Breast epithelium (tissue), 4 donors: ENCODE measurements around the gene DPYD. TPM values are rescaled to one million over a fixed set of nuclear protein-coding genes. Genes with fewer than 3 reads are reported as not detected.

Source experiments
- DNase-seq, 2 donors: peaks; one replicate each; pipeline ENCODE4 v3.0.0-alpha.2; 2019; ENCODE audit warnings: low spot score in 2 of 2
- H3K27ac ChIP-seq, 2 donors: fragments of 200-600 bp; sonication (generic) in 1 of 2; one replicate each; pipeline ENCODE4 v1.5.1; 2016 to 2019; ENCODE audit warnings: mild to moderate bottlenecking in 1 of 2
- H3K27me3 ChIP-seq, 2 donors: fragments of 200-600 bp; sonication (generic) in 1 of 2; one replicate each; pipeline versions ENCODE4 v1.5.1 to v1.6.0; 2017 to 2019; ENCODE audit warnings: control low read depth in 1 of 2, mild to moderate bottlenecking in 1 of 2
- H3K36me3 ChIP-seq: fragments of 200-600 bp; one replicate; pipeline ENCODE4 v1.5.1; 2019
- H3K4me1 ChIP-seq, 2 donors: fragments of 200-600 bp; sonication (generic); one replicate each; pipeline ENCODE4 v1.5.1; 2016 to 2019; ENCODE audit warnings: control low read depth in 1 of 2
- H3K4me3 ChIP-seq, 3 donors: fragments of 200-600 bp; sonication (generic); 1 replicate in 2 of 3; 2 replicates in 1 of 3; pipeline ENCODE4 v1.5.1; 2016 to 2019; ENCODE audit warnings: mild to moderate bottlenecking in 3 of 3, moderate library complexity in 2 of 3
- H3K9me3 ChIP-seq, 2 donors: fragments of 200-600 bp; sonication (generic) in 1 of 2; one replicate each; pipeline ENCODE4 v1.5.1; 2016 to 2019; ENCODE audit warnings: control low read depth in 1 of 2
- CTCF ChIP-seq, 3 donors: fragments of 450-650 bp; IDR thresholded peaks; one replicate each; pipeline ENCODE4 v1.5.1; 2016 to 2017; ENCODE audit warnings: antibody characterized with exemption in 3 of 3, mild to moderate bottlenecking in 3 of 3, moderate library complexity in 3 of 3
- POLR2A ChIP-seq: fragments of 450-650 bp; IDR thresholded peaks from one replicate; pipeline ENCODE4 v1.6.1; 2016; ENCODE audit warnings: antibody characterized with exemption, mild to moderate bottlenecking, moderate library complexity
- POLR2AphosphoS5 ChIP-seq, 3 donors: sonication (generic); formaldehyde crosslinking; IDR thresholded peaks; one replicate each; pipeline ENCODE4 v1.6.1; 2017; ENCODE audit warnings: antibody characterized with exemption in 3 of 3
- intact Hi-C: fragments of 100-400 bp; cut with DNase I; formaldehyde crosslinking; loops from one replicate; pipeline ENCODE4 v1.15.1; 2023; ENCODE audit warnings: low total_unique reads
- total RNA-seq, 3 donors: library from RNA; depleted of rRNA; stranded (reverse); fragments of >200 nt; gene quantifications; one replicate each; pipeline ENCODE4 v1.1.0, GENCODE V29; 2016

Gene DPYD
- total RNA-seq, 3 donors from 2014 or later = 56.4 to 95.1 (median 58.1) TPM

- H3K27ac ChIP-seq = peak overlapping the region in 1 of 2 donors; percentile 30
- no peak overlapping the region for H3K4me3 ChIP-seq
- intact Hi-C loops = no loop called here
- H3K27me3 ChIP-seq = no peaks in the 10 kb centered on the region
- no peak for TF ChIP-seq CTCF (IDR thresholded peaks at IDR 0.05)
- no peak for TF ChIP-seq POLR2A
- no peak for TF ChIP-seq POLR2AphosphoS5 (IDR thresholded peaks at IDR 0.05)
- peaks cover 5 to 10% of the 10 kb centered on the region in 2 donors for H3K4me1 ChIP-seq
- no peaks in the 10 kb centered on the region for H3K36me3 ChIP-seq
- no peaks in the 10 kb centered on the region for H3K9me3 ChIP-seq
- no peak for DNase-seq
Observed at GRCh38 chr1:97906567-97907241, 14.1 kb downstream of the DPYD start.

- Histone ChIP-seq H3K4me3 (no peak overlapping the region), H3K4me1 (peaks cover 5 to 15% of the 10 kb centered on the region in 2 donors), H3K9me3 (no peaks in the 10 kb centered on the region), H3K27me3 (no peaks in the 10 kb centered on the region), H3K36me3 (no peaks in the 10 kb centered on the region), H3K27ac (no peak overlapping the region)
- TF ChIP-seq POLR2AphosphoS5 (IDR thresholded peaks at IDR 0.05) (no peak), POLR2A (no peak), CTCF (IDR thresholded peaks at IDR 0.05) (no peak)
- DNase-seq = no peak
- intact Hi-C loops = no loop called here
Observed at GRCh38 chr1:97905141-97905940, 15.5 kb downstream of the DPYD start.

GRCh38 chr1:97904534-97904933, 16.3 kb downstream of the DPYD start:
- H3K27me3 ChIP-seq = no peaks in the 10 kb centered on the region
- H3K4me3 ChIP-seq = no peak overlapping the region
- H3K36me3 ChIP-seq = no peaks in the 10 kb centered on the region
- H3K4me1 ChIP-seq = peaks cover 5 to 15% of the 10 kb centered on the region in 2 donors
- no peak for DNase-seq
- no peaks in the 10 kb centered on the region for H3K9me3 ChIP-seq
- peak overlapping the region in 1 of 2 donors; percentile 56 for H3K27ac ChIP-seq
- TF ChIP-seq POLR2A = no peak
- TF ChIP-seq POLR2AphosphoS5 (IDR thresholded peaks at IDR 0.05) = no peak
- no peak for TF ChIP-seq CTCF (IDR thresholded peaks at IDR 0.05)
- intact Hi-C loops = no loop called here

- Histone ChIP-seq H3K4me1 (peaks cover 5 to 15% of the 10 kb centered on the region in 2 donors), H3K4me3 (no peak overlapping the region), H3K27ac (peak overlapping the region in 1 of 2 donors; percentile 56), H3K36me3 (no peaks in the 10 kb centered on the region), H3K9me3 (no peaks in the 10 kb centered on the region), H3K27me3 (no peaks in the 10 kb centered on the region)
- no peak for TF ChIP-seq POLR2AphosphoS5 (IDR thresholded peaks at IDR 0.05)
- TF ChIP-seq POLR2A = no peak
- TF ChIP-seq CTCF (IDR thresholded peaks at IDR 0.05) = no peak
- no peak for DNase-seq
- intact Hi-C loops = no loop called here
Observed at GRCh38 chr1:97903626-97904025, 17.2 kb downstream of the DPYD start.

- Histone ChIP-seq H3K4me3 (no peak overlapping the region), H3K4me1 (peaks cover 5 to 15% of the 10 kb centered on the region in 2 donors)
Observed at GRCh38 chr1:97902067-97902466, 18.8 kb downstream of the DPYD start.

More at GRCh38 chr1:97902067-97902466, 18.8 kb downstream of the DPYD start:
- DNase-seq = no peak
- H3K27ac ChIP-seq = no peak overlapping the region
- TF ChIP-seq POLR2AphosphoS5 (IDR thresholded peaks at IDR 0.05) = no peak
- no peak for TF ChIP-seq POLR2A
- TF ChIP-seq CTCF (IDR thresholded peaks at IDR 0.05) = no peak
- H3K9me3 ChIP-seq = no peaks in the 10 kb centered on the region
- intact Hi-C loops = no loop called here
- H3K27me3 ChIP-seq = no peaks in the 10 kb centered on the region
- H3K36me3 ChIP-seq = no peaks in the 10 kb centered on the region
